IMR-90 (cell line): Measurements from ENCODE around the gene CLBA1. TPM values are rescaled to one million over a fixed set of nuclear protein-coding genes. Genes with fewer than 3 reads are reported as not detected.

Source experiments
- ATAC-seq: fragments of 200-7000 bp; cut with Tn5 transposase; 2 replicates; pipeline ENCODE4 v1.9.1; 2020; ENCODE audit warnings: low read depth, mild to moderate bottlenecking, moderate library complexity
- BruUV-seq: library from RNA; stranded (reverse); fragments of 400-500 nt; replicated peaks from 2 replicates; lab custom pipeline; 2021; lab: Mats Ljungman, UMichigan
- CTCF ChIA-PET: fragments of 300-600 bp; formaldehyde crosslinking; extraction: SDS; loops from one replicate; lab custom pipeline; 2021; ENCODE audit warnings: antibody characterized with exemption; lab: Yijun Ruan, JAX
- POLR2A ChIA-PET: fragments of 300-600 bp; sonication (Branson Sonifier 250); formaldehyde crosslinking; loops from one replicate; lab custom pipeline; 2022; ENCODE audit warnings: antibody characterized with exemption; ENCODE audit not compliant: unreplicated experiment; lab: Charles Lee
- DNase-seq: peaks from one replicate; pipeline ENCODE4 v3.0.0; 2013
- H2AFZ ChIP-seq: replicated peaks from 2 replicates; pipeline ENCODE3; 2013; ENCODE audit warnings: low read length, mild to moderate bottlenecking; ENCODE audit not compliant: poor library complexity
- H2AK5ac ChIP-seq: 2 replicates; pipeline ENCODE4 v1.6.1; 2013; ENCODE audit warnings: low read depth, low read length, inconsistent platforms
- H2AK9ac ChIP-seq: replicated peaks from 2 replicates; pipeline ENCODE3; 2013; ENCODE audit warnings: mild to moderate bottlenecking, low read depth, low read length, moderate library complexity; ENCODE audit not compliant: poor library complexity
- H2BK120ac ChIP-seq: 2 replicates; pipeline ENCODE4 v1.6.1; 2013; ENCODE audit warnings: low read depth, low read length, inconsistent platforms
- H2BK15ac ChIP-seq: 3 replicates; pipeline ENCODE4 v1.6.1; 2013; ENCODE audit warnings: low read depth, low read length, inconsistent platforms
- H2BK20ac ChIP-seq: 2 replicates; pipeline ENCODE4 v1.6.1; 2013; ENCODE audit warnings: low read depth, mild to moderate bottlenecking, inconsistent platforms, low read length, moderate library complexity
- H2BK5ac ChIP-seq: 2 replicates; pipeline ENCODE4 v1.6.1; 2013; ENCODE audit warnings: mild to moderate bottlenecking, low read depth, low read length, inconsistent platforms; ENCODE audit not compliant: poor library complexity, severe bottlenecking
- H3K14ac ChIP-seq: replicated peaks from 2 replicates; pipeline ENCODE4 v1.6.1; 2013; ENCODE audit warnings: low read depth, low read length, inconsistent platforms
- H3K18ac ChIP-seq: 2 replicates; pipeline ENCODE4 v1.6.1; 2013; ENCODE audit warnings: low read depth, low read length, control low read depth
- H3K23ac ChIP-seq: 2 replicates; pipeline ENCODE4 v1.6.1; 2013; ENCODE audit warnings: low read depth, low read length, inconsistent platforms
- H3K27ac ChIP-seq: 2 replicates; pipeline ENCODE4 v1.5.1; 2013; ENCODE audit warnings: mild to moderate bottlenecking, control low read depth, low read length; ENCODE audit not compliant: insufficient read depth
- H3K27me3 ChIP-seq: 2 replicates; pipeline ENCODE4 v1.6.1; 2013; ENCODE audit warnings: low read length; ENCODE audit not compliant: control insufficient read depth, insufficient read depth
- H3K36me3 ChIP-seq: 2 replicates; pipeline ENCODE4 v1.6.1; 2013; ENCODE audit warnings: low read length, mixed read lengths; ENCODE audit not compliant: control insufficient read depth, insufficient read depth
- H3K4ac ChIP-seq: 2 replicates; pipeline ENCODE4 v1.6.1; 2013; ENCODE audit warnings: low read depth, low read length, inconsistent platforms
- H3K4me1 ChIP-seq: 2 replicates; pipeline ENCODE4 v1.6.1; 2013; ENCODE audit warnings: low read length, mixed read lengths; ENCODE audit not compliant: control insufficient read depth, insufficient read depth
- H3K4me2 ChIP-seq: 2 replicates; pipeline ENCODE4 v1.6.1; 2013; ENCODE audit warnings: low read depth, mild to moderate bottlenecking, control low read depth, low read length, moderate library complexity
- H3K4me3 ChIP-seq: 2 replicates; pipeline ENCODE4 v1.5.1; 2013; ENCODE audit warnings: low read depth, mild to moderate bottlenecking, control low read depth, low read length, moderate library complexity; ENCODE audit not compliant: insufficient read depth
- H3K56ac ChIP-seq: 2 replicates; pipeline ENCODE4 v1.6.1; 2013; ENCODE audit warnings: low read length, inconsistent platforms; ENCODE audit not compliant: insufficient read depth; ENCODE audit errors: extremely low read depth
- H3K79me1 ChIP-seq, 2 experiments: 2 replicates each; pipeline ENCODE4 v1.6.1; 2013; ENCODE audit warnings: low read length in 2 of 2, inconsistent platforms in 1 of 2, low read depth in 1 of 2
- H3K9ac ChIP-seq: 2 replicates; pipeline ENCODE4 v1.6.1; 2013; ENCODE audit warnings: low read depth, low read length, control low read depth
- H3K9me1 ChIP-seq: 2 replicates; pipeline ENCODE4 v1.6.1; 2013; ENCODE audit warnings: low read length, inconsistent platforms; ENCODE audit not compliant: insufficient read depth
- H3K9me3 ChIP-seq: 2 replicates; pipeline ENCODE4 v1.6.1; 2013; ENCODE audit warnings: low read length; ENCODE audit not compliant: control insufficient read depth, insufficient read depth
- H4K20me1 ChIP-seq: 2 replicates; pipeline ENCODE4 v1.6.1; 2013; ENCODE audit warnings: low read length, inconsistent platforms; ENCODE audit not compliant: insufficient read depth
- H4K5ac ChIP-seq: 2 replicates; pipeline ENCODE4 v1.6.1; 2013; ENCODE audit warnings: mild to moderate bottlenecking, low read depth, low read length, control low read depth
- H4K8ac ChIP-seq, 2 experiments: 2 replicates each; pipeline ENCODE4 v1.6.1; 2013; ENCODE audit warnings: low read depth in 2 of 2, low read length in 2 of 2, control low read depth in 1 of 2, inconsistent platforms in 1 of 2
- H4K91ac ChIP-seq: 2 replicates; pipeline ENCODE4 v1.6.1; 2013; ENCODE audit warnings: low read depth, low read length, inconsistent platforms; ENCODE audit not compliant: insufficient read depth
- BHLHE40 ChIP-seq: fragments of 150-350 bp; IDR thresholded peaks from 2 replicates; pipeline ENCODE4 v1.6.1; 2016; ENCODE audit warnings: mild to moderate bottlenecking, low read depth, low read length
- CHD1 ChIP-seq: IDR thresholded peaks from 2 replicates; pipeline ENCODE4 v1.6.1; 2012; ENCODE audit warnings: low read depth, low read length, improper control_type of control experiment
- CTCF ChIP-seq: conservative IDR thresholded peaks from 2 replicates; pipeline ENCODE4 v1.5.1; 2012; ENCODE audit warnings: mild to moderate bottlenecking, low read depth, low read length, improper control_type of control experiment
- MAFK ChIP-seq: IDR thresholded peaks from 2 replicates; pipeline ENCODE4 v1.6.1; 2012; ENCODE audit warnings: low read depth, low read length, improper control_type of control experiment
- MAZ ChIP-seq: IDR thresholded peaks from 2 replicates; pipeline ENCODE4 v1.6.1; 2012; ENCODE audit warnings: low read depth, mild to moderate bottlenecking, low read length, improper control_type of control experiment, moderate library complexity, borderline replicate concordance
- POLR2A ChIP-seq: IDR thresholded peaks from 2 replicates; pipeline ENCODE4 v1.6.1; 2012; ENCODE audit warnings: mild to moderate bottlenecking, low read depth, low read length
- RAD21 ChIP-seq: IDR thresholded peaks from 2 replicates; pipeline ENCODE4 v1.6.1; 2012; ENCODE audit warnings: low read length, improper control_type of control experiment
- RCOR1 ChIP-seq: IDR thresholded peaks from 2 replicates; pipeline ENCODE4 v1.6.1; 2012; ENCODE audit warnings: mild to moderate bottlenecking, low read length, improper control_type of control experiment; ENCODE audit not compliant: insufficient replicate concordance
- RFX5 ChIP-seq: IDR thresholded peaks from 2 replicates; pipeline ENCODE4 v1.8.0; 2012; ENCODE audit warnings: low read depth, mild to moderate bottlenecking, low read length, moderate library complexity
- USF2 ChIP-seq: fragments of 150-350 bp; IDR thresholded peaks from 2 replicates; pipeline ENCODE4 v1.6.1; 2017; ENCODE audit warnings: mild to moderate bottlenecking, antibody characterized with exemption, low read length, low read depth
- WGBS, 2 experiments: methylation state at CpG; one replicate each; pipeline versions ENCODE4 v1.1.5 to v1.1.7; 2013; ENCODE audit warnings: missing lambda C conversion rate in 2 of 2; ENCODE audit not compliant: insufficient read length in 1 of 2; ENCODE audit errors: extremely low coverage in 2 of 2; 5-methylcytosine and 5-hydroxymethylcytosine counted together
- dilution Hi-C: fragments of 300-500 bp; cut with HindIII; formaldehyde crosslinking; loops from one replicate; pipeline ENCODE4 v1.14.3; 2018; ENCODE audit warnings: low sequenced_read_pairs; ENCODE audit not compliant: unreplicated experiment
- in situ Hi-C: fragments of 300-500 bp; cut with MboI; formaldehyde crosslinking; loops from 3 replicates; pipeline ENCODE4 v1.14.3; 2019; ENCODE audit warnings: low sequenced_read_pairs, inconsistent platforms, mixed read lengths
- intact Hi-C: fragments of 100-400 bp; cut with micrococcal nuclease; formaldehyde crosslinking; loops from 2 replicates; pipeline ENCODE4 v1.10.0; 2022
- polyA plus RNA-seq, 3 experiments: library from polyadenylated mRNA; depleted of rRNA; stranded (reverse); fragments of >200 nt; gene quantifications; 2 replicates each; pipeline ENCODE4 v1.2.3, GENCODE V29; 2012; ENCODE audit warnings: low replicate concordance in 1 of 3
- total RNA-seq: library from RNA; depleted of rRNA; stranded (reverse); fragments of >200 nt; gene quantifications from 2 replicates; pipeline ENCODE4 v1.2.3, GENCODE V29; 2012

CLBA1 gene
- total and polyA plus RNA-seq, 2 of the 4 experiments (the other 2 are of a cell fraction), result 2.7 to 6.2 TPM

GRCh38 chr14:105011312-105011990 is 25.9 kb downstream of the CLBA1 start:
- TF ChIP-seq MAFK (no peak), RAD21 (no peak), RCOR1 (no peak), MAZ (no peak), CHD1 (no peak), POLR2A (no peak), RFX5 (no peak), CTCF (no peak), BHLHE40 (no peak), USF2 (no peak)
- Histone ChIP-seq H2BK5ac (no peak overlapping the region), H2BK120ac (no peak overlapping the region), H2AK9ac (peak overlapping the region; percentile 18), H3K4me2 (no peak overlapping the region), H3K9me1 (peaks cover 23% of the 10 kb centered on the region), H3K14ac (no peak overlapping the region), H4K8ac (no peak overlapping the region), H3K79me1 (peaks cover 22 to 59% of the 10 kb centered on the region in 2 experiments), H3K9me3 (no peaks in the 10 kb centered on the region), H3K27ac (no peak overlapping the region), H3K4me3 (no peak overlapping the region), H4K20me1 (peaks cover 65% of the 10 kb centered on the region), H2BK20ac (no peak overlapping the region), H3K56ac (no peak overlapping the region), H3K27me3 (no peaks in the 10 kb centered on the region), H4K5ac (no peak overlapping the region), H3K4me1 (peaks cover 19% of the 10 kb centered on the region), H3K36me3 (peaks cover 30% of the 10 kb centered on the region), H2AK5ac (no peak overlapping the region), H3K23ac (no peak overlapping the region), H2AFZ (no peak overlapping the region), H2BK15ac (no peak overlapping the region), H3K9ac (no peak overlapping the region), H4K91ac (no peak overlapping the region), H3K4ac (no peak overlapping the region), H3K18ac (no peak overlapping the region)
- in situ Hi-C loops, result no loop called here
- dilution Hi-C loops, result no loop called here
- BruUV-seq, result no TSS peak
- CTCF ChIA-PET, result no interaction called here
- ATAC-seq (no peak), DNase-seq (no peak)
- POLR2A ChIA-PET, result interaction anchor here (0.6 kb wide), 1 partner anchor 27 kb away, joined by 3 read pairs; no protein-coding TSS in a partner anchor
- 92% methylated on average over 18 of the region's 29 CpGs; no CpG with 5 or more reads in 1 of the 2 experiments for whole genome bisulfite sequencing, 2 experiments
- intact Hi-C loops, result no loop called here
